AG04449 (cell line): ENCODE results near the gene DLX2.
A peak's percentile ranks its signal among the peaks of the same experiment; 100 is the strongest.

ENCODE experiments used
- CTCF ChIA-PET: fragments of 350-600 bp; formaldehyde crosslinking; extraction: SDS; loops from one replicate; lab custom pipeline; 2021; ENCODE audit warnings: antibody characterized with exemption; lab: Yijun Ruan, JAX
- POLR2A ChIA-PET: fragments of 400-600, 350-600 bp; formaldehyde crosslinking; extraction: SDS; loops from one replicate; lab custom pipeline; 2020; ENCODE audit warnings: antibody characterized with exemption, inconsistent platforms; lab: Yijun Ruan, JAX
- DNase-seq: peaks from one replicate; pipeline ENCODE4 v3.0.0-alpha.2; 2010; ENCODE audit warnings: low read depth, low spot score
- H3K4me3 ChIP-seq: 2 replicates; pipeline ENCODE4 v1.5.1; 2011; ENCODE audit warnings: low read depth, mild to moderate bottlenecking, control low read depth, low read length
- CTCF ChIP-seq: IDR thresholded peaks from one replicate; pipeline ENCODE4 v1.5.1; 2011; ENCODE audit warnings: mild to moderate bottlenecking, moderate library complexity, low read length, control low read depth, inconsistent platforms; ENCODE audit not compliant: insufficient read depth; ENCODE audit errors: missing control alignments

Gene DLX2

GRCh38 chr2:172096626-172097547 lies 5.8 kb downstream of the DLX2 start:
- ChIA-PET CTCF (interaction anchor here (0.9 kb wide), 1 partner anchor 286 kb away, joined by 3 read pairs; no protein-coding TSS in a partner anchor), POLR2A (interaction anchor here (1.1 to 4.7 kb wide), 3 partner anchors 10 to 51 kb away, joined by 3 to 52 read pairs (median 3); partner anchors contain the start of gene DLX1)
- peak; percentile 74 for DNase-seq
- no peak for TF ChIP-seq CTCF
- H3K4me3 ChIP-seq: peak overlapping the region; percentile 66

GRCh38 chr2:172095905-172096625 lies 6.6 kb downstream of the DLX2 start:
- ChIA-PET POLR2A (interaction anchor here (0.6 to 4.7 kb wide), 2 partner anchors 10 to 251 kb away, joined by 3 to 52 read pairs; partner anchors contain the start of gene DLX1), CTCF (interaction anchor here (0.7 to 1.3 kb wide), 5 partner anchors 8 to 286 kb away, joined by 3 to 5 read pairs (median 3); partner anchors contain the start of gene DLX1)
- H3K4me3 ChIP-seq: peak overlapping the region; percentile 66
- peak; percentile 20 for TF ChIP-seq CTCF
- no peak for DNase-seq

- ChIA-PET CTCF (interaction anchor here (0.7 to 1.3 kb wide), 4 partner anchors 9 to 172 kb away, joined by 3 to 5 read pairs (median 3); partner anchors contain the start of gene DLX1), POLR2A (interaction anchor here (0.6 to 4.7 kb wide), 3 partner anchors 9 to 250 kb away, joined by 3 to 52 read pairs (median 3); partner anchors contain the start of gene DLX1)
- no peak for TF ChIP-seq CTCF
- H3K4me3 ChIP-seq: peak overlapping the region; percentile 66
- peak; percentile 76 for DNase-seq
Measured at GRCh38 chr2:172095146-172095904, 7.4 kb downstream of the DLX2 start.

GRCh38 chr2:172094294-172095145 lies 8.2 kb downstream of the DLX2 start:
- POLR2A ChIA-PET: interaction anchor here (0.7 to 4.7 kb wide), 2 partner anchors 8 to 181 kb away, joined by 3 to 52 read pairs; partner anchors contain the start of gene DLX1
- TF ChIP-seq CTCF: no peak
- peak overlapping the region; percentile 66 for H3K4me3 ChIP-seq
- DNase-seq: no peak
- CTCF ChIA-PET: interaction anchor here (1.3 kb wide), 1 partner anchor 10 kb away, joined by 5 read pairs; no protein-coding TSS in a partner anchor
